Nephron (organoid): ENCODE results near the gene CRHBP.
"Not testable (repeated sequence)": the region's sequence is repeated elsewhere in the genome, so short reads cannot be mapped to it uniquely, and the experiment has no call there.

Experiments used
- H3K27ac Mint-ChIP-seq, 3 experiments: 2 replicates each; pipeline ENCODE4 v1.8.0; 2020; ENCODE audit warnings: mixed read lengths in 3 of 3, mild to moderate bottlenecking in 2 of 3, moderate library complexity in 1 of 3
- H3K27me3 Mint-ChIP-seq: 2 replicates; pipeline ENCODE4 v1.8.0; 2021; ENCODE audit warnings: low read depth, mild to moderate bottlenecking, moderate library complexity, mixed read lengths
- H3K36me3 Mint-ChIP-seq: 2 replicates; pipeline ENCODE4 v1.8.0; 2020; ENCODE audit warnings: low read depth, mixed read lengths
- H3K4me1 Mint-ChIP-seq: 2 replicates; pipeline ENCODE4 v1.8.0; 2020; ENCODE audit warnings: mixed read lengths
- H3K4me3 Mint-ChIP-seq, 3 experiments: 2 replicates each; pipeline ENCODE4 v1.8.0; 2020; ENCODE audit warnings: mild to moderate bottlenecking in 3 of 3, mixed read lengths in 3 of 3, moderate library complexity in 2 of 3
- H3K9me3 Mint-ChIP-seq: 2 replicates; pipeline ENCODE4 v1.8.0; 2020; ENCODE audit warnings: mixed read lengths
- CTCF ChIP-seq, 3 experiments: fragments of 200-600 bp; sonication (generic); IDR thresholded peaks; one replicate each; pipeline ENCODE4 v1.5.0; 2021; ENCODE audit warnings: antibody characterized with exemption in 3 of 3; ENCODE audit not compliant: unreplicated experiment in 3 of 3

The CRHBP gene

GRCh38 chr5:76982450-76982849 is 29.6 kb downstream of the CRHBP start:
- no peaks in the 10 kb centered on the region for H3K36me3 Mint-ChIP-seq
- no peak overlapping the region for H3K27ac Mint-ChIP-seq
- H3K4me3 Mint-ChIP-seq, result no peak overlapping the region
- peaks cover 15% of the 10 kb centered on the region for H3K27me3 Mint-ChIP-seq
- no peaks in the 10 kb centered on the region for H3K4me1 Mint-ChIP-seq
- no peak for TF ChIP-seq CTCF (IDR thresholded peaks at IDR 0.05; ENCODE audit: unreplicated experiment in 3 of 3)
- peaks cover 3% of the 10 kb centered on the region for H3K9me3 Mint-ChIP-seq

GRCh38 chr5:76983468-76983867 is 30.6 kb downstream of the CRHBP start:
- peaks cover 15% of the 10 kb centered on the region for H3K27me3 Mint-ChIP-seq
- no peak overlapping the region for H3K4me3 Mint-ChIP-seq
- H3K36me3 Mint-ChIP-seq, result no peaks in the 10 kb centered on the region
- no peak for TF ChIP-seq CTCF (IDR thresholded peaks at IDR 0.05; ENCODE audit: unreplicated experiment in 3 of 3)
- H3K4me1 Mint-ChIP-seq, result no peaks in the 10 kb centered on the region
- peaks cover 3% of the 10 kb centered on the region for H3K9me3 Mint-ChIP-seq
- no peak overlapping the region for H3K27ac Mint-ChIP-seq

DNA sequence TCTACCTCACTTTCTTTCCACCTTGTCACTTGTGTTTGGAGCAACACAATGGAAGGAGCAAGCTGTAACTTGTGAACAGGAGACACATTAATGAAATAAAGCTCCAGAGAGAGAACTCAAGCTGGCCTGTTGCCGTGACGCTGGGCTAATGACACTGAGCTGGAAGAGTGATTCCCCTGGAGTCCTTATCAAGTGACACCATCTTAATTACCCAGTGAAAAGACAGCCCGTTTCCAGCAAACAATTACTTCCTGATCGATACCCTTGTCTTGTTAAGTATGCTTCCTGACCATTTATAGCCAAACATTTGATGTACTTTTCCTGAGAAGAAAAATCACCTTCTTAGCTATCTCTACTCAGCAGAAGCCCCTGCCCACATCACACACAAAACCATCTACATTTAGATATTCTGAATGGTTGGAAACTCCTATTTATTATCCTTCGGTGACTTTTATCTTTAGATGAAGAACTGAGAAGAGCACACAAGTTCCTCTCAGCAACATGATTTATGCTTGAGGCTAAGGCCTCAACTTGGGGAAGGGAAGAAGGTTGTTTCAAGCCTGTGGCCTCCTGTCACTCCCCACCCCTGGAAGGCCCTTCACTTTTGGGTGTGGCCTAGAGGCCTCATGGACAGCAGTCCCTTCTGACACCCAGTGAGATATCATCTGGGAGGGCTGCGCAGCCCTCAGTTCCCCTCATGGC is 34.1 kb downstream of the CRHBP start:
- no peak overlapping the region for H3K4me3 Mint-ChIP-seq
- no peak for TF ChIP-seq CTCF (IDR thresholded peaks at IDR 0.05; ENCODE audit: unreplicated experiment in 3 of 3)

DNA sequence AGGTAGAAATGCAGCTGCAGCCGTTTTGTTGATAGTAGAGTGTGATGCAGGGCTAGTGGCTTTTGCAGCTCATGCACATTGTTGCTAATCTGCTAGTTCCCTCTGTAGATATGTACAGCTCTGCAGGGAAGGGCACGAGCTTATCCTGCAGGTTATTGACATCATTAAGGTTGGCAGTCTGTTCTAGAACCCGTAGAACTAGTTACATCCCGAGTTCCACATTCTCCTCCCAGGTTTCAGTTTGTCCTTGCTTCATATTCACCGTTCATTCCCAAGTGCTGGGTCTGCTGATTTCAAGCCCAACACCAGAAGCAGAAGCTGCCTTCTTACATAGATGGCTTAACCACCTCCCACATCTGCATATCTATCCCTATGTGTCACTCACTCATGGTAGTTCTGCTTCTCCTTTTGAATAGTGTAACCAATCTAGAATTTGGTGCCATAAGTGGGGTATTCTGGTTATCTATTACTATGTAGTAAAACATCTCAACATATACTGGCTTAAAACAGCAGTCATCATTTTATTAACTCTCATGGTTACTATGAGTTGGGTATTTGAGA is 38.1 kb downstream of the CRHBP start:
- no peaks in the 10 kb centered on the region for H3K36me3 Mint-ChIP-seq
- no peak overlapping the region for H3K27ac Mint-ChIP-seq
- TF ChIP-seq CTCF (IDR thresholded peaks at IDR 0.05; ENCODE audit: unreplicated experiment in 3 of 3), result no peak
- H3K4me3 Mint-ChIP-seq, result no peak overlapping the region
- H3K27me3 Mint-ChIP-seq, result peaks cover 4% of the 10 kb centered on the region
- no peaks in the 10 kb centered on the region for H3K4me1 Mint-ChIP-seq
- H3K9me3 Mint-ChIP-seq, result peaks cover 3% of the 10 kb centered on the region

More for the DNA sequence above, 34.1 kb downstream of the CRHBP start:
- Mint-ChIP-seq H3K27me3 (peaks cover 8% of the 10 kb centered on the region), H3K36me3 (no peaks in the 10 kb centered on the region), H3K4me1 (no peaks in the 10 kb centered on the region), H3K27ac (no peak overlapping the region), H3K9me3 (peaks cover 3% of the 10 kb centered on the region)

GRCh38 chr5:76993436-76993835 is 40.6 kb downstream of the CRHBP start:
- H3K9me3 Mint-ChIP-seq, H3K27ac Mint-ChIP-seq, H3K4me1 Mint-ChIP-seq, H3K27me3 Mint-ChIP-seq, H3K36me3 Mint-ChIP-seq, H3K4me3 Mint-ChIP-seq: not testable (repeated sequence)

DNA sequence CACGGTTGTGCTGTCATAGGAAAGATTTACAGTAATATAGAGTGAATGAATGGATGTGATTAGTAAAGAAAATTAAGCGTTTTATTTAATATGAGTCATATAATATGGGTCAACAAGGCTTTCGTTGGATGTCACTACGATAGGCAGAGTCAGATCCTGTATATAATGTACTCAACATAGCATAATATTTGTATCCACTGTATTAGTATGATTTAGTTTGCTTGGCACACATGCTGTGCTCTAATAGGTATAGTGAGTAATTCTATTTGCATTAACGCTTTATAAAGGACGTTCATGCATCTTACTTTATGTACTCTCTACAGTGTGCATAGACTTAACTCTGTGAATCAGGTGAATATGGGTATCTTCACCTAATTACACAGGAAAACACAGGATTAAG is 41.5 kb downstream of the CRHBP start:
- TF ChIP-seq CTCF (IDR thresholded peaks at IDR 0.05; ENCODE audit: unreplicated experiment in 3 of 3), result no peak
- Mint-ChIP-seq H3K9me3 (no peaks in the 10 kb centered on the region), H3K4me1 (no peaks in the 10 kb centered on the region), H3K27ac (no peak overlapping the region), H3K4me3 (no peak overlapping the region), H3K36me3 (no peaks in the 10 kb centered on the region), H3K27me3 (peaks cover 4% of the 10 kb centered on the region)

DNA sequence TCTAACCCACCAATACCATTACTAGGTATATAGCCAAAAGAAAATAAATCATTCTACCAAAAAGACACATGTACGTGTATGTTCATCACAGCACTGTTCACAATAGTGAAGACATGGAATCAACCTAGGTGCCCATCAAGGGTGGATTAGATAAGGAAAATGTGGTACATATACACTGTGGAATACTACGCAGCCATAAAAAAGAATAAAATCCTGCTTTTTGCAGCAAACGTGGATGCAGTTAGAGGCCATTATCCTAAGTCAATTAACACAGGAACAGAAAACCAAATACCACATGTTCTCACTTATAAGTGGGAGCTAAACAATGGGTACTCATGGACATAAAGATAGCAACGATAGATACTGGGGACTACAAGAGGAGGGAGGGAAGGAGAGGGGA is 45.4 kb downstream of the CRHBP start:
- not testable (repeated sequence) for H3K36me3 Mint-ChIP-seq, H3K4me1 Mint-ChIP-seq, H3K27ac Mint-ChIP-seq, H3K27me3 Mint-ChIP-seq, H3K9me3 Mint-ChIP-seq, H3K4me3 Mint-ChIP-seq
